ENCODE data around the gene GABRP. TPM values are rescaled to one million over a fixed set of nuclear protein-coding genes. Genes with fewer than 3 reads are reported as not detected.

The GABRP gene
- total RNA-seq, 4 donors from 2014 or later = 2.1 TPM; not detected in 3

- no peak for ATAC-seq
Measured at GRCh38 chr5:170787216-170787615, 3.7 kb downstream of the GABRP start.

GRCh38 chr5:170788626-170789304 is 5.2 kb downstream of the GABRP start:
- TF ChIP-seq POLR2A (IDR thresholded peaks at IDR 0.05) = no peak
- no peak for TF ChIP-seq CTCF (IDR thresholded peaks at IDR 0.05)
- TF ChIP-seq EP300 (IDR thresholded peaks at IDR 0.05) = no peak
- no peak for TF ChIP-seq POLR2AphosphoS5 (IDR thresholded peaks at IDR 0.05)
- H3K4me3 ChIP-seq = no peak overlapping the region
- H3K4me1 ChIP-seq = no peaks in the 10 kb centered on the region
- H3K27ac ChIP-seq = no peak overlapping the region
- H3K27me3 ChIP-seq = no peaks in the 10 kb centered on the region
- no peaks in the 10 kb centered on the region for H3K36me3 ChIP-seq
- 47 to 72% methylated on average over 6 to 8 of the region's 11 CpGs for WGBS, 2 donors (ENCODE audit: low coverage in 1 of 2)
- no peaks in the 10 kb centered on the region for H3K9me3 ChIP-seq
- no peak for ATAC-seq

More at GRCh38 chr5:170787216-170787615, 3.7 kb downstream of the GABRP start:
- TF ChIP-seq POLR2A (IDR thresholded peaks at IDR 0.05) (no peak), CTCF (IDR thresholded peaks at IDR 0.05) (no peak), EP300 (IDR thresholded peaks at IDR 0.05) (no peak), POLR2AphosphoS5 (IDR thresholded peaks at IDR 0.05) (no peak)
- Histone ChIP-seq H3K4me3 (no peak overlapping the region), H3K27me3 (no peaks in the 10 kb centered on the region), H3K27ac (no peak overlapping the region), H3K4me1 (no peaks in the 10 kb centered on the region), H3K9me3 (no peaks in the 10 kb centered on the region), H3K36me3 (no peaks in the 10 kb centered on the region)
- 60% methylated on average over 1 of the region's 5 CpGs; no CpG with 5 or more reads in 1 of the 2 donors for WGBS, 2 donors (ENCODE audit: low coverage in 1 of 2)

- Histone ChIP-seq H3K9me3 (no peaks in the 10 kb centered on the region), H3K27ac (no peak overlapping the region), H3K36me3 (no peaks in the 10 kb centered on the region), H3K4me3 (no peak overlapping the region), H3K4me1 (no peaks in the 10 kb centered on the region), H3K27me3 (no peaks in the 10 kb centered on the region)
- 48 to 56% methylated on average over 3 to 6 of the region's 7 CpGs for WGBS, 2 donors (ENCODE audit: low coverage in 1 of 2)
- TF ChIP-seq CTCF (IDR thresholded peaks at IDR 0.05) (peak in 3 of 4 experiments; percentile 42 to 64 (median 54)), POLR2AphosphoS5 (IDR thresholded peaks at IDR 0.05) (no peak)
- no peak for ATAC-seq
Measured at GRCh38 chr5:170791325-170791954, 7.9 kb downstream of the GABRP start.

- Histone ChIP-seq H3K27me3 (no peaks in the 10 kb centered on the region), H3K4me3 (no peak overlapping the region), H3K9me3 (no peaks in the 10 kb centered on the region), H3K27ac (no peak overlapping the region), H3K4me1 (no peaks in the 10 kb centered on the region), H3K36me3 (no peaks in the 10 kb centered on the region)
- TF ChIP-seq EP300 (IDR thresholded peaks at IDR 0.05) = no peak
- no peak for TF ChIP-seq CTCF (IDR thresholded peaks at IDR 0.05)
- TF ChIP-seq POLR2AphosphoS5 (IDR thresholded peaks at IDR 0.05) = no peak
- no peak for TF ChIP-seq POLR2A (IDR thresholded peaks at IDR 0.05)
- no peak for ATAC-seq
- 76 to 78% methylated on average over 7 to 8 of the region's 8 CpGs for WGBS, 2 donors (ENCODE audit: low coverage in 1 of 2)
Measured at GRCh38 chr5:170792878-170793277, 9.4 kb downstream of the GABRP start.

- Histone ChIP-seq H3K9me3 (no peaks in the 10 kb centered on the region), H3K27ac (no peak overlapping the region), H3K36me3 (no peaks in the 10 kb centered on the region), H3K4me1 (no peaks in the 10 kb centered on the region), H3K27me3 (no peaks in the 10 kb centered on the region), H3K4me3 (no peak overlapping the region)
- 100% methylated on average over 5 of the region's 10 CpGs; no CpG with 5 or more reads in 1 of the 2 donors for WGBS, 2 donors (ENCODE audit: low coverage in 1 of 2)
- ATAC-seq = no peak
- TF ChIP-seq CTCF (IDR thresholded peaks at IDR 0.05) (no peak), POLR2A (IDR thresholded peaks at IDR 0.05) (no peak), EP300 (IDR thresholded peaks at IDR 0.05) (no peak), POLR2AphosphoS5 (IDR thresholded peaks at IDR 0.05) (no peak)
Measured at GRCh38 chr5:170795154-170795553, 11.6 kb downstream of the GABRP start.
